Temporal lobe (tissue), 1 donor: ENCODE measurements around the gene DOCK1. TPM values are rescaled to one million over a fixed set of nuclear protein-coding genes. Genes with fewer than 3 reads are reported as not detected.

Experiments
- total RNA-seq: library from RNA; depleted of rRNA; stranded (reverse); fragments of >200 nt; gene quantifications from one replicate; pipeline ENCODE4 v1.2.3, GENCODE V29; 2014

The DOCK1 gene
- total RNA-seq, 1 donor from 2014 or later: 13.5 TPM

Other genes with a start within 250 kb of the DOCK1 start
- 0.49 TPM for gene C10orf90, start 234.7 kb upstream of the DOCK1 start, total RNA-seq